Hepatic stellate cell (primary cell): ENCODE data around the gene MMAB.

Source experiments
- DNase-seq: peaks from one replicate; pipeline ENCODE4 v3.0.0; 2011; ENCODE audit warnings: low spot score

Gene MMAB

GRCh38 chr12:109512608-109513007 lies 60.7 kb downstream of the MMAB start:
- no peak for DNase-seq

GRCh38 chr12:109510196-109510595 lies 63.1 kb downstream of the MMAB start:
- DNase-seq, result no peak

GRCh38 chr12:109504068-109504467 lies 69.2 kb downstream of the MMAB start:
- no peak for DNase-seq
